ENCODE measurements around the gene BGLAP. TPM values are rescaled to one million over a fixed set of nuclear protein-coding genes. Genes with fewer than 3 reads are reported as not detected.

BGLAP gene
- 0.12 and 0.45 TPM in 2 replicates for polyA plus RNA-seq (2011; rRNA removed)
- polyA minus RNA-seq (2011; rRNA and poly(A)+ RNA removed): 0.56 TPM in 1 of 2 replicates, not detected in the other

GRCh38 chr1:156241926-156242325 lies at the start of gene BGLAP:
TSS of gene BGLAP (plus strand) at chr1:156242184. CDS start at chr1:156242232, 48 bp downstream.
- no peaks in the 10 kb centered on the region for H3K27me3 ChIP-seq (ENCODE audit: control insufficient read depth, insufficient read depth, low read length)
- no peaks in the 10 kb centered on the region; the same call in 1 of the 2 replicates for H3K9me3 ChIP-seq (ENCODE audit: control insufficient read depth, insufficient read depth, low read length)
- ChIA-PET POLR2A (no interaction called here), CTCF (interaction anchor here (1.0 kb wide), 1 partner anchor 17 kb away, joined by 3 read pairs; no protein-coding TSS in a partner anchor)
- TF ChIP-seq CTCF (IDR thresholded peaks at IDR 0.05; ENCODE audit: low read depth, low read length): no peak
- no peak for DNase-seq (ENCODE audit: low read depth, low spot score)
- H3K4me3 ChIP-seq (ENCODE audit: low read depth, low read length): no peak within 1 kb of the TSS
- no peak within 1 kb of the TSS for H3K27ac ChIP-seq (ENCODE audit: low read depth, low read length)

GRCh38 chr1:156193208-156193487 lies 48.8 kb upstream of the BGLAP start:
- Histone ChIP-seq H3K27me3 (ENCODE audit: control insufficient read depth, insufficient read depth, low read length) (no peaks in the 10 kb centered on the region), H3K27ac (ENCODE audit: low read depth, low read length) (peak overlapping the region; percentile 57), H3K9me3 (ENCODE audit: control insufficient read depth, insufficient read depth, low read length) (no peaks in the 10 kb centered on the region; the same call in 1 of the 2 replicates), H3K4me3 (ENCODE audit: low read depth, low read length) (peak overlapping the region; percentile 72)
- ChIA-PET CTCF (interaction anchor here (1.0 to 1.1 kb wide), 2 partner anchors 29 to 48 kb away, joined by 3 to 5 read pairs; no protein-coding TSS in a partner anchor), POLR2A (interaction anchor here (0.9 to 2.1 kb wide), 4 partner anchors 20 to 48 kb away, joined by 3 to 18 read pairs (median 5); partner anchors contain the start of gene PMF1)
- DNase-seq (ENCODE audit: low read depth, low spot score): no peak
- no peak for TF ChIP-seq CTCF (IDR thresholded peaks at IDR 0.05; ENCODE audit: low read depth, low read length)

- CTCF ChIA-PET: interaction anchor here (0.5 to 1.5 kb wide), 13 partner anchors 10 to 100 kb away, joined by 3 to 6 read pairs (median 3); partner anchors contain the start of gene PMF1
- no peaks in the 10 kb centered on the region for H3K9me3 ChIP-seq (ENCODE audit: control insufficient read depth, insufficient read depth, low read length)
- H3K4me3 ChIP-seq (ENCODE audit: low read depth, low read length): peak within 1 kb of the TSS; percentile 92
- POLR2A ChIA-PET: interaction anchor here (0.7 to 2.1 kb wide), 7 partner anchors 14 to 48 kb away, joined by 3 to 18 read pairs (median 3); partner anchors contain the start of gene PMF1
- no peaks in the 10 kb centered on the region for H3K27me3 ChIP-seq (ENCODE audit: control insufficient read depth, insufficient read depth, low read length)
- peak; percentile 98 for DNase-seq (ENCODE audit: low read depth, low spot score)
- peak; percentile 55 for TF ChIP-seq CTCF (IDR thresholded peaks at IDR 0.05; ENCODE audit: low read depth, low read length)
- H3K27ac ChIP-seq (ENCODE audit: low read depth, low read length): peak within 1 kb of the TSS; percentile 57
These were observed 48.3 kb upstream of the BGLAP start, which contains the start of gene SLC25A44 for GRCh38 chr1:156193488-156194299. TSS of gene SLC25A44 (plus strand) at chr1:156194104. CDS start at chr1:156199848, 5,744 bp downstream.

GRCh38 chr1:156194300-156194652 lies 47.7 kb upstream of the BGLAP start:
- POLR2A ChIA-PET: interaction anchor here (0.8 to 2.1 kb wide), 4 partner anchors 19 to 47 kb away, joined by 3 to 18 read pairs (median 4); partner anchors contain the start of gene PMF1
- H3K27ac ChIP-seq (ENCODE audit: low read depth, low read length): no peak overlapping the region
- DNase-seq (ENCODE audit: low read depth, low spot score): no peak
- TF ChIP-seq CTCF (IDR thresholded peaks at IDR 0.05; ENCODE audit: low read depth, low read length): no peak
- CTCF ChIA-PET: interaction anchor here (0.7 to 1.5 kb wide), 3 partner anchors 9 to 31 kb away, joined by 3 to 6 read pairs (median 3); no protein-coding TSS in a partner anchor
- H3K27me3 ChIP-seq (ENCODE audit: control insufficient read depth, insufficient read depth, low read length): no peaks in the 10 kb centered on the region
- H3K4me3 ChIP-seq (ENCODE audit: low read depth, low read length): peak overlapping the region; percentile 92
- no peaks in the 10 kb centered on the region for H3K9me3 ChIP-seq (ENCODE audit: control insufficient read depth, insufficient read depth, low read length)

GRCh38 chr1:156195853-156196252 lies 46.1 kb upstream of the BGLAP start:
- no peak overlapping the region for H3K27ac ChIP-seq (ENCODE audit: low read depth, low read length)
- no peak for DNase-seq (ENCODE audit: low read depth, low spot score)
- TF ChIP-seq CTCF (IDR thresholded peaks at IDR 0.05; ENCODE audit: low read depth, low read length): no peak
- no peaks in the 10 kb centered on the region for H3K27me3 ChIP-seq (ENCODE audit: control insufficient read depth, insufficient read depth, low read length)
- ChIA-PET POLR2A (no interaction called here), CTCF (no interaction called here)
- H3K4me3 ChIP-seq (ENCODE audit: low read depth, low read length): no peak overlapping the region
- H3K9me3 ChIP-seq (ENCODE audit: control insufficient read depth, insufficient read depth, low read length): no peaks in the 10 kb centered on the region

Measured in AG04450 (cell line).